HepG2 (cell line): ENCODE data around the gene TAL2. TPM values are rescaled to one million over a fixed set of nuclear protein-coding genes. Genes with fewer than 3 reads are reported as not detected.

Source experiments
- FOSL1 ChIP-seq: sonication (generic); formaldehyde crosslinking; IDR thresholded peaks from 2 replicates; pipeline ENCODE4 v1.9.0; 2021; ENCODE audit warnings: missing genetic modification reagents, borderline replicate concordance
- JUNB ChIP-seq: sonication (generic); formaldehyde crosslinking; IDR thresholded peaks from 2 replicates; pipeline ENCODE4 v1.8.0; 2022; ENCODE audit warnings: missing genetic modification reagents, mild to moderate bottlenecking, borderline replicate concordance
- KDM1A ChIP-seq: IDR thresholded peaks from 2 replicates; pipeline ENCODE4 v1.6.1; 2016; ENCODE audit warnings: missing compliant biosample characterization
- NCOR1 ChIP-seq: fragments of 200-600 bp; sonication (generic); IDR thresholded peaks from 2 replicates; pipeline ENCODE4 v1.7.0; 2017; ENCODE audit warnings: antibody characterized with exemption, low read length, borderline replicate concordance
- PHF5A ChIP-seq: IDR thresholded peaks from one replicate; pipeline ENCODE4 v1.6.1; 2018; ENCODE audit warnings: low read depth, missing genetic modification reagents; ENCODE audit not compliant: unreplicated experiment
- TSC22D2 ChIP-seq: sonication (generic); formaldehyde crosslinking; IDR thresholded peaks from 2 replicates; pipeline ENCODE4 v1.5.1; 2020; ENCODE audit warnings: missing genetic modification reagents, mild to moderate bottlenecking, borderline replicate concordance
- ZBTB8A ChIP-seq: sonication (generic); formaldehyde crosslinking; IDR thresholded peaks from 2 replicates; pipeline ENCODE4 v1.4.0; 2020; ENCODE audit warnings: mild to moderate bottlenecking, low read depth, missing genetic modification reagents, borderline replicate concordance
- ZNF160 ChIP-seq: sonication (generic); formaldehyde crosslinking; IDR thresholded peaks from 2 replicates; pipeline ENCODE4 v1.8.0; 2022; ENCODE audit warnings: mild to moderate bottlenecking, inconsistent platforms, missing genetic modification reagents
- ZNF564 ChIP-seq: sonication (generic); formaldehyde crosslinking; IDR thresholded peaks from 2 replicates; pipeline ENCODE4 v1.8.1; 2023; ENCODE audit warnings: mild to moderate bottlenecking, missing genetic modification reagents
- ZNF761 ChIP-seq: sonication (generic); formaldehyde crosslinking; conservative IDR thresholded peaks from 2 replicates; pipeline ENCODE4 v1.4.0; 2020; ENCODE audit warnings: mild to moderate bottlenecking, missing genetic modification reagents
- polyA plus RNA-seq, 8 experiments: library from polyadenylated mRNA; depleted of rRNA in 3 of 8; stranded (reverse) in 7 of 8; unstranded in 1 of 8; fragments of >200 nt; fragmentation: Illumina TruSeq in 4 of 8; extraction: Trizol in 4 of 8; gene quantifications; 2 replicates each; pipeline versions ENCODE4 v1.2.1 to v1.2.3, GENCODE V29; 2011 to 2016; ENCODE audit warnings: low read depth in 4 of 8, missing spikeins in 1 of 8, mixed read lengths in 1 of 8; ENCODE audit not compliant: insufficient read depth in 1 of 8
- total RNA-seq, 5 experiments: library from RNA; depleted of rRNA; stranded (reverse); fragments of >200 nt; fragmentation: Illumina TruSeq; extraction: Trizol; gene quantifications; 2 replicates each; pipeline ENCODE4 v1.2.3, GENCODE V29; 2016; ENCODE audit warnings: low read depth in 1 of 5
- TF ChIP-seq, protein P1 (sequence below): sonication (generic); formaldehyde crosslinking; IDR thresholded peaks from 2 replicates; pipeline ENCODE4 v1.5.1; 2020; ENCODE audit warnings: mild to moderate bottlenecking, missing genetic modification reagents, moderate library complexity
- TF ChIP-seq, protein P2 (sequence below): IDR thresholded peaks from 2 replicates; pipeline ENCODE4 v1.6.1; 2012; ENCODE audit warnings: inconsistent platforms
- TF ChIP-seq, protein P3 (sequence below): sonication (generic); formaldehyde crosslinking; IDR thresholded peaks from 2 replicates; pipeline ENCODE4 v1.5.0; 2020; ENCODE audit warnings: missing genetic modification reagents
- TF ChIP-seq, protein P4 (sequence below): IDR thresholded peaks from 2 replicates; pipeline ENCODE4 v1.6.1; 2016; ENCODE audit warnings: missing compliant biosample characterization, missing genetic modification reagents, borderline replicate concordance
- TF ChIP-seq, protein P5 (sequence below): IDR thresholded peaks from 2 replicates; pipeline ENCODE4 v1.6.1; 2016
- TF ChIP-seq, protein P6 (sequence below): IDR thresholded peaks from 2 replicates; pipeline ENCODE4 v1.6.1; 2016; ENCODE audit warnings: mild to moderate bottlenecking, missing biosample characterization, missing genetic modification reagents
- TF ChIP-seq, protein P7 (sequence below): sonication (generic); formaldehyde crosslinking; IDR thresholded peaks from 2 replicates; pipeline ENCODE4 v1.5.1; 2020; ENCODE audit warnings: mild to moderate bottlenecking, missing genetic modification reagents, borderline replicate concordance
- TF ChIP-seq, protein P8 (sequence below): sonication (generic); formaldehyde crosslinking; IDR thresholded peaks from 2 replicates; pipeline ENCODE4 v1.9.0; 2022; ENCODE audit warnings: missing genetic modification reagents, mild to moderate bottlenecking, borderline replicate concordance

The TAL2 gene
- total and polyA plus RNA-seq, 2 of the 13 experiments (the other 11 are each of a cell fraction or from before 2014, with no cell fraction given), result 0.22 TPM; not detected in 1

DNA sequence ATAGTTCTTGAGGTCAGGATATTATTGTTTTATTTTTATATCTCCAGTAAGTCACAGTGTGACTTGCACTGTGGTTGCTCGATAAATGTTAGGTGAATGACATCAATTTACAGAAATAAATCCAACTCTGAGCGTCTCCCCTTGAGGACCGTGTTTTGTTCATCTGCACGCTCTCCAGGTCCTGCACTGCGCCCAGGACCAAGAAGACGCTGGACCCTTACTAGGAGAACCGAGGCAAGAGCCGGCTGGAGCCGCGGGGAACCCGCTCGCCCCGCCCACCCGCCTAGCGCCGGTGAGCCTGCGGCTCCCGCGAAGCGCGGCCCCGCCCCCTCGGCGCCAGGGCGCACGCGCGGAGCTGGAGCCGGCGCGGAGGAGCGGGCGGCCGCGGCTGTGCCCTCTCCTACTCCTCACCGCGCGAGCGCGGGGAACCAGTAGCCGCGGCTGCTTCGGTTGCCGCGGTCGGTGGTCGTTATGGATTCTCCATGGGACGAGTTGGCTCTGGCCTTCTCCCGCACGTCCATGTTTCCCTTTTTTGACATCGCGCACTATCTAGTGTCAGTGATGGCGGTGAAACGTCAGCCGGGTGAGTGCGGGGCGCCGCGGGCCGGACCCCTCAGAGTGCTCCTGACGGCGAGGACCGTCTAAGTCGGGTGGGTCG is 32.1 kb downstream of the TAL2 start, which contains the start of gene TMEM38B (continued):
- TF ChIP-seq, protein P1, sequence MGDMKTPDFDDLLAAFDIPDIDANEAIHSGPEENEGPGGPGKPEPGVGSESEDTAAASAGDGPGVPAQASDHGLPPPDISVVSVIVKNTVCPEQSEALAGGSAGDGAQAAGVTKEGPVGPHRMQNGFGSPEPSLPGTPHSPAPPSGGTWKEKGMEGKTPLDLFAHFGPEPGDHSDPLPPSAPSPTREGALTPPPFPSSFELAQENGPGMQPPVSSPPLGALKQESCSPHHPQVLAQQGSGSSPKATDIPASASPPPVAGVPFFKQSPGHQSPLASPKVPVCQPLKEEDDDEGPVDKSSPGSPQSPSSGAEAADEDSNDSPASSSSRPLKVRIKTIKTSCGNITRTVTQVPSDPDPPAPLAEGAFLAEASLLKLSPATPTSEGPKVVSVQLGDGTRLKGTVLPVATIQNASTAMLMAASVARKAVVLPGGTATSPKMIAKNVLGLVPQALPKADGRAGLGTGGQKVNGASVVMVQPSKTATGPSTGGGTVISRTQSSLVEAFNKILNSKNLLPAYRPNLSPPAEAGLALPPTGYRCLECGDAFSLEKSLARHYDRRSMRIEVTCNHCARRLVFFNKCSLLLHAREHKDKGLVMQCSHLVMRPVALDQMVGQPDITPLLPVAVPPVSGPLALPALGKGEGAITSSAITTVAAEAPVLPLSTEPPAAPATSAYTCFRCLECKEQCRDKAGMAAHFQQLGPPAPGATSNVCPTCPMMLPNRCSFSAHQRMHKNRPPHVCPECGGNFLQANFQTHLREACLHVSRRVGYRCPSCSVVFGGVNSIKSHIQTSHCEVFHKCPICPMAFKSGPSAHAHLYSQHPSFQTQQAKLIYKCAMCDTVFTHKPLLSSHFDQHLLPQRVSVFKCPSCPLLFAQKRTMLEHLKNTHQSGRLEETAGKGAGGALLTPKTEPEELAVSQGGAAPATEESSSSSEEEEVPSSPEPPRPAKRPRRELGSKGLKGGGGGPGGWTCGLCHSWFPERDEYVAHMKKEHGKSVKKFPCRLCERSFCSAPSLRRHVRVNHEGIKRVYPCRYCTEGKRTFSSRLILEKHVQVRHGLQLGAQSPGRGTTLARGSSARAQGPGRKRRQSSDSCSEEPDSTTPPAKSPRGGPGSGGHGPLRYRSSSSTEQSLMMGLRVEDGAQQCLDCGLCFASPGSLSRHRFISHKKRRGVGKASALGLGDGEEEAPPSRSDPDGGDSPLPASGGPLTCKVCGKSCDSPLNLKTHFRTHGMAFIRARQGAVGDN, result no peak
- TF ChIP-seq ZBTB8A (no peak), NCOR1 (no peak), KDM1A (no peak), PHF5A (CRISPR knock-in tag) (no peak), ZNF564 (0 out of 2 replicates have a peak, but pooled peaks have one; percentile 31), TSC22D2 (no peak), JUNB (CRISPR knock-in tag) (no peak), ZNF761 (CRISPR knock-in tag) (no peak), ZNF160 (CRISPR knock-in tag) (no peak), FOSL1 (CRISPR knock-in tag) (no peak)
- TF ChIP-seq, protein P2, sequence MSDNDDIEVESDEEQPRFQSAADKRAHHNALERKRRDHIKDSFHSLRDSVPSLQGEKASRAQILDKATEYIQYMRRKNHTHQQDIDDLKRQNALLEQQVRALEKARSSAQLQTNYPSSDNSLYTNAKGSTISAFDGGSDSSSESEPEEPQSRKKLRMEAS, result no peak
- TF ChIP-seq, protein P3, sequence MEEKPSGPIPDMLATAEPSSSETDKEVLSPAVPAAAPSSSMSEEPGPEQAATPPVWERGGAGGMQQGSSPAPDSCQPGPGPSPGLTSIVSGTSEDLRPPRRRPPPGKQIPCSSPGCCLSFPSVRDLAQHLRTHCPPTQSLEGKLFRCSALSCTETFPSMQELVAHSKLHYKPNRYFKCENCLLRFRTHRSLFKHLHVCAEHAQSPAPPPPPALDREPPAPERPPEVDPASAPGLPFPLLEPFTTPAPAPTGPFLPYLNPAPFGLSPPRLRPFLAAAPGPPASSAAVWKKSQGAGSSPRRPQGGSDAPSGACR (CRISPR knock-in tag), result no peak
- TF ChIP-seq, protein P4, sequence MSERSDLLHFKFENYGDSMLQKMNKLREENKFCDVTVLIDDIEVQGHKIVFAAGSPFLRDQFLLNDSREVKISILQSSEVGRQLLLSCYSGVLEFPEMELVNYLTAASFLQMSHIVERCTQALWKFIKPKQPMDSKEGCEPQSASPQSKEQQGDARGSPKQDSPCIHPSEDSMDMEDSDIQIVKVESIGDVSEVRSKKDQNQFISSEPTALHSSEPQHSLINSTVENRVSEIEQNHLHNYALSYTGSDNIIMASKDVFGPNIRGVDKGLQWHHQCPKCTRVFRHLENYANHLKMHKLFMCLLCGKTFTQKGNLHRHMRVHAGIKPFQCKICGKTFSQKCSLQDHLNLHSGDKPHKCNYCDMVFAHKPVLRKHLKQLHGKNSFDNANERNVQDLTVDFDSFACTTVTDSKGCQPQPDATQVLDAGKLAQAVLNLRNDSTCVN (CRISPR knock-in tag), result no peak
- TF ChIP-seq, protein P5, sequence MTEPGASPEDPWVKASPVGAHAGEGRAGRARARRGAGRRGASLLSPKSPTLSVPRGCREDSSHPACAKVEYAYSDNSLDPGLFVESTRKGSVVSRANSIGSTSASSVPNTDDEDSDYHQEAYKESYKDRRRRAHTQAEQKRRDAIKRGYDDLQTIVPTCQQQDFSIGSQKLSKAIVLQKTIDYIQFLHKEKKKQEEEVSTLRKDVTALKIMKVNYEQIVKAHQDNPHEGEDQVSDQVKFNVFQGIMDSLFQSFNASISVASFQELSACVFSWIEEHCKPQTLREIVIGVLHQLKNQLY, result no peak
- TF ChIP-seq, protein P6, sequence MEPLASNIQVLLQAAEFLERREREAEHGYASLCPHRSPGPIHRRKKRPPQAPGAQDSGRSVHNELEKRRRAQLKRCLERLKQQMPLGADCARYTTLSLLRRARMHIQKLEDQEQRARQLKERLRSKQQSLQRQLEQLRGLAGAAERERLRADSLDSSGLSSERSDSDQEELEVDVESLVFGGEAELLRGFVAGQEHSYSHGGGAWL (CRISPR knock-in tag), result no peak
- TF ChIP-seq, protein P7, sequence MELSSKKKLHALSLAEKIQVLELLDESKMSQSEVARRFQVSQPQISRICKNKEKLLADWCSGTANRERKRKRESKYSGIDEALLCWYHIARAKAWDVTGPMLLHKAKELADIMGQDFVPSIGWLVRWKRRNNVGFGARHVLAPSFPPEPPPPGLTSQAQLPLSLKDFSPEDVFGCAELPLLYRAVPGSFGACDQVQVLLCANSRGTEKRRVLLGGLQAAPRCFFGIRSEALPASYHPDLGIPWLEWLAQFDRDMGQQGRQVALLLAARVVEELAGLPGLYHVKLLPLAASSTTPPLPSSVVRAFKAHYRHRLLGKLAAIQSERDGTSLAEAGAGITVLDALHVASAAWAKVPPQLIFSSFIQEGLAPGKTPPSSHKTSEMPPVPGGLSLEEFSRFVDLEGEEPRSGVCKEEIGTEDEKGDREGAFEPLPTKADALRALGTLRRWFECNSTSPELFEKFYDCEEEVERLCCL (CRISPR knock-in tag), result no peak
- TF ChIP-seq, protein P8, sequence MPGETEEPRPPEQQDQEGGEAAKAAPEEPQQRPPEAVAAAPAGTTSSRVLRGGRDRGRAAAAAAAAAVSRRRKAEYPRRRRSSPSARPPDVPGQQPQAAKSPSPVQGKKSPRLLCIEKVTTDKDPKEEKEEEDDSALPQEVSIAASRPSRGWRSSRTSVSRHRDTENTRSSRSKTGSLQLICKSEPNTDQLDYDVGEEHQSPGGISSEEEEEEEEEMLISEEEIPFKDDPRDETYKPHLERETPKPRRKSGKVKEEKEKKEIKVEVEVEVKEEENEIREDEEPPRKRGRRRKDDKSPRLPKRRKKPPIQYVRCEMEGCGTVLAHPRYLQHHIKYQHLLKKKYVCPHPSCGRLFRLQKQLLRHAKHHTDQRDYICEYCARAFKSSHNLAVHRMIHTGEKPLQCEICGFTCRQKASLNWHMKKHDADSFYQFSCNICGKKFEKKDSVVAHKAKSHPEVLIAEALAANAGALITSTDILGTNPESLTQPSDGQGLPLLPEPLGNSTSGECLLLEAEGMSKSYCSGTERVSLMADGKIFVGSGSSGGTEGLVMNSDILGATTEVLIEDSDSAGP (CRISPR knock-in tag), result no peak
